Mucosa of stomach (tissue), 1 donor: ENCODE data around the gene RASGRP3.

Experiments
- H3K27me3 ChIP-seq: one replicate; pipeline ENCODE4 v1.7.0; 2013; ENCODE audit warnings: mild to moderate bottlenecking, low read length; ENCODE audit not compliant: control insufficient read depth, insufficient read depth
- H3K36me3 ChIP-seq: one replicate; pipeline ENCODE4 v1.7.0; 2013; ENCODE audit warnings: low read length; ENCODE audit not compliant: control insufficient read depth, insufficient read depth
- H3K4me1 ChIP-seq: one replicate; pipeline ENCODE4 v1.7.0; 2013; ENCODE audit warnings: mild to moderate bottlenecking, low read length; ENCODE audit not compliant: control insufficient read depth, insufficient read depth
- H3K4me3 ChIP-seq: one replicate; pipeline ENCODE4 v1.7.0; 2013; ENCODE audit warnings: low read length
- H3K9ac ChIP-seq: one replicate; pipeline ENCODE4 v1.7.0; 2013; ENCODE audit warnings: mild to moderate bottlenecking, low read length, moderate library complexity
- H3K9me3 ChIP-seq: one replicate; pipeline ENCODE4 v1.7.0; 2013; ENCODE audit warnings: mild to moderate bottlenecking, low read length, moderate library complexity; ENCODE audit not compliant: control insufficient read depth
- donor health status: Pancreatic carcinoma.

RASGRP3 gene

DNA sequence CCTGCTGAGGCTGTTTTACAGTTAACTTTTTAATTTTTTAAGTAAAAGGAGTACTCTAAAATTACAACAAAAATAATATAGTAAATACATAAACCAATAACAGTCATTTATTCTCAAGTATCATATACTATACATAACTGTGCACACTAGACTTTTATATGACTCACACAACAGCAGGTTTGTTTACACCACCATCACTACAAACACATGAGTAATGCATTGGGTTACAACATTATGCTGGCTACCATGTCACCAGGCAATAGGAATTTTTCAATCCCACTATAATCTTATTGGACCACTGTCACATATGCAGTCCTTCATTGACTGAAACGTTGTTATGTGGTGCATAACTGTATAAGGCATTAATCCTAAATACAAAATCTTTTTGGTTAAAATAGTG is 42.5 kb downstream of the RASGRP3 start:
- no peaks in the 10 kb centered on the region for H3K36me3 ChIP-seq
- H3K9me3 ChIP-seq = no peaks in the 10 kb centered on the region
- H3K4me3 ChIP-seq = no peak overlapping the region
- H3K4me1 ChIP-seq = no peaks in the 10 kb centered on the region
- no peaks in the 10 kb centered on the region for H3K27me3 ChIP-seq
- H3K9ac ChIP-seq = no peak overlapping the region

GRCh38 chr2:33521791-33522281 is 45.4 kb downstream of the RASGRP3 start:
- H3K4me1 ChIP-seq = no peaks in the 10 kb centered on the region
- H3K27me3 ChIP-seq = no peaks in the 10 kb centered on the region
- H3K9me3 ChIP-seq = no peaks in the 10 kb centered on the region
- H3K9ac ChIP-seq = no peak overlapping the region
- no peaks in the 10 kb centered on the region for H3K36me3 ChIP-seq
- no peak overlapping the region for H3K4me3 ChIP-seq

GRCh38 chr2:33522576-33522975 is 46.1 kb downstream of the RASGRP3 start:
- Histone ChIP-seq H3K9ac (no peak overlapping the region), H3K27me3 (no peaks in the 10 kb centered on the region), H3K9me3 (no peaks in the 10 kb centered on the region), H3K4me1 (no peaks in the 10 kb centered on the region), H3K36me3 (no peaks in the 10 kb centered on the region), H3K4me3 (no peak overlapping the region)

DNA sequence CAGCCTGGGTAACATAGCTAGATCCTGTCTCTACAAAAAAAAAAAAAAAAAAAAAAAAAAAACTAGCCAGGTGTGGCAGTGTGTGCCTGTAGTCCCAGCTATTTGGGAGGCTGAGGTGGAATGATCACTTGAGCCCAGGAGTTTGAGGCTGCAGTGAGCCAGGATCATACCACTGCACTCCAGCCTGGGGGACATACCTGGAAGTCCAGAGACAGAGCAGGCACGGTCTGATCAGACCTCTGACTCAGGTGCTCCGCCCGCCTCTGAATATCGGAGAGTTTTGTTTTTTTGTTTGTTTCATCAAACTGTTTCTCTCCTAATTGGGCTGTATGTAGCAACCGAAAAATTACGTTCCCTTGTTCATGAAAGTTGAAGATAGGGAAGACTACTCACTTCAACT is 49.2 kb downstream of the RASGRP3 start:
- no peak overlapping the region for H3K9ac ChIP-seq
- no peaks in the 10 kb centered on the region for H3K9me3 ChIP-seq
- no peaks in the 10 kb centered on the region for H3K4me1 ChIP-seq
- no peaks in the 10 kb centered on the region for H3K27me3 ChIP-seq
- H3K36me3 ChIP-seq = no peaks in the 10 kb centered on the region
- no peak overlapping the region for H3K4me3 ChIP-seq

- no peak overlapping the region for H3K4me3 ChIP-seq
- H3K36me3 ChIP-seq = no peaks in the 10 kb centered on the region
- H3K9ac ChIP-seq = no peak overlapping the region
- no peaks in the 10 kb centered on the region for H3K27me3 ChIP-seq
- no peaks in the 10 kb centered on the region for H3K9me3 ChIP-seq
- H3K4me1 ChIP-seq = no peaks in the 10 kb centered on the region
These were observed 49.7 kb downstream of the RASGRP3 start for GRCh38 chr2:33526132-33526531.

- Histone ChIP-seq H3K4me3 (no peak overlapping the region), H3K4me1 (no peaks in the 10 kb centered on the region), H3K9me3 (no peaks in the 10 kb centered on the region), H3K27me3 (no peaks in the 10 kb centered on the region), H3K36me3 (no peaks in the 10 kb centered on the region), H3K9ac (no peak overlapping the region)
These were observed 50.5 kb downstream of the RASGRP3 start for GRCh38 chr2:33526921-33527320.

DNA sequence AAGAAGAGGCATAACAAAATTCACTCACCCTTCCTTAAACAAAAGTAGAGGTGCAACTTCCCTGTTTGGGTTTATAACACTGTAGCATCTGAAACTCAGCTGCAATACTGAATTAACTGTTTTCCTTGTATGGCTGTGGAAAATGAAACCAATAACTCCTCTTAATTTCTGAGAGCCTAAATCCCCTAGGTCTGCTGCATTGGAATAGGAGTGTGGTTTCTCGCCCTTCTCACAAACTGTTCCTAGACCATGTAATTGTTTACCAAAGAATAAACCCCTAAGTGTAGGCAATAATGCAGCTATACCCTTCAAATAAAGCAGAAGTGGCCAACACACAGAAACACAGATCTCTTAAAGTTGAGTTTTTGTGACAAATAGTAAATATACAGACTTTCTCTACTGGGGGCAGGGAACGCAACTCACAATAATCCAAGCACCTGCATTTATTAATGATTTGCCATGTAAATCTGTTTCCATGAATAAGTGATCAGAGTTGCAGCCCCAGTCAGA is 52.0 kb downstream of the RASGRP3 start:
- Histone ChIP-seq H3K9me3 (no peaks in the 10 kb centered on the region), H3K4me3 (no peak overlapping the region), H3K36me3 (no peaks in the 10 kb centered on the region), H3K27me3 (no peaks in the 10 kb centered on the region), H3K4me1 (no peaks in the 10 kb centered on the region), H3K9ac (no peak overlapping the region)

DNA sequence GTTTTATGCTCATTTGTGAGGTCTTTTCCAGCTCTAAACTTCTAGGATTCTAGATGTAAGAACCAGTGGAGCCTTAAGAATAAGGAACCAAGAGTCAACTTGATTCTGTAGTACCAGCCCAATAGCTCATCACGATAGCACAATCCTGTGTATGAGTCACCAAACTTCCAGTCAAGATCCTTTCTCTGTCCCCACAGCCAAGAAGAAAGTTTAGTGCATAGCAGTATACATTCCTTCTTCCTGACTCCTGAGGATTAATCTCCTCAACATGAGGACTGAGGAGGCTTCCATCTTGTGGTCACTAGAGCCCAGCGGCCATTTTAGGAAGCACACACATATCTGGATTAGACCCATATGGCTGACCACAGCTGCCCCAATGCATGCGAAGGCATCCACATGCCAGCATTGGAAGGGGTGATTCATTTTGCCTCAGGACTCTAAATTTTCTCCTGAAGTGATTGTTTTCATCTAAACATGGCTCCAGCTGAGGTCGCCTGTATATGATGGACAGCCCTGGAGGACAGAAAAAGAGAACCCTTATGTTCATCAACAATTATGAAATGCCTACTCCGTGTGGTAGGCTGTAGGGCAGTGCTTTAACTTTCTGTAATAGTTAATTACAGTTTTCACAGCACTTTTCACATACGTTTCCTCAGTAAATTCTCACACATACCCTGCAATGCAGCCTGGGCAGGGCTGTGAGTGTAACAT is 53.5 kb downstream of the RASGRP3 start:
- H3K27me3 ChIP-seq = no peaks in the 10 kb centered on the region
- H3K4me3 ChIP-seq = no peak overlapping the region
- no peak overlapping the region for H3K9ac ChIP-seq
- no peaks in the 10 kb centered on the region for H3K4me1 ChIP-seq
- H3K9me3 ChIP-seq = no peaks in the 10 kb centered on the region
- no peaks in the 10 kb centered on the region for H3K36me3 ChIP-seq

DNA sequence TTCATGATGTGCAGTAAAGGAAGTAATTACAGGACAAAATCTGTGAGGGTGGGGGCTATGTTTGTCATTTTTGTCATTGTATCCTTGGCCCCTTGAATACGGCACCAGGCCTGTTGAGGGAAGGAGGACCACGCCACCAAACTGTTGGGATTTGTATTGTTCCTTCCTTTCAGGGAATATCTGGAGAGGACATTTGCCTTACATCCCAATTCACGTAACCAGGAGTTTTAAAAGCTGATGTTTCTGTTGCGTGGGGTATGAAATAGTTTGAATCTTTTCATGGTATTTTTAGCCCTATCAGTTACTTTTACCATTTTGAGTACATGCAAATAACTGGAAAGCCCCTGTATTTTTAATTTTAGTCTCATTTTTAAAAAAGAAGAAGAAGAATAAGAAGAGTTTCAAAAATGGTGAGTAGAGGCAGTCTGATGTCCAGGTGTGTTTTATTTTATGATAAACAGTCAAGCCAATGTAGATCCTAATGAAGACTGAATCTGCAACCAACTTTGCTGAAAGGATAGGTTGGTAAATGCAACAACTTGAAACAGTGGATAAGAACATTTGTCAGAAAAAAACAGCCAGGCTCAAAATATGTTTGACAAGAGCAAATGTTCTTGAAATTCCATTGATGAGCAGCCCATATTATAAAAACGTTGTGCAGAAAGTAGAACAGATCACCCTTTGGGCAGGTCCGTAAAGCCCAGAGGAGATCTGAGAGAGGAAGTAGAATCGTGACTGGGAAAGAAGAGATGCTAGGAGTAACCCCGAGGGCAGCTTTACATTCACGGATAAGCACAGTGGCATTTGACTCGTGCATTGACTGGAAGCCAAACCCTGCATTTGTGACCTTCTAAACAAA is 54.5 kb downstream of the RASGRP3 start:
- no peaks in the 10 kb centered on the region for H3K36me3 ChIP-seq
- no peaks in the 10 kb centered on the region for H3K27me3 ChIP-seq
- no peak overlapping the region for H3K9ac ChIP-seq

DNA sequence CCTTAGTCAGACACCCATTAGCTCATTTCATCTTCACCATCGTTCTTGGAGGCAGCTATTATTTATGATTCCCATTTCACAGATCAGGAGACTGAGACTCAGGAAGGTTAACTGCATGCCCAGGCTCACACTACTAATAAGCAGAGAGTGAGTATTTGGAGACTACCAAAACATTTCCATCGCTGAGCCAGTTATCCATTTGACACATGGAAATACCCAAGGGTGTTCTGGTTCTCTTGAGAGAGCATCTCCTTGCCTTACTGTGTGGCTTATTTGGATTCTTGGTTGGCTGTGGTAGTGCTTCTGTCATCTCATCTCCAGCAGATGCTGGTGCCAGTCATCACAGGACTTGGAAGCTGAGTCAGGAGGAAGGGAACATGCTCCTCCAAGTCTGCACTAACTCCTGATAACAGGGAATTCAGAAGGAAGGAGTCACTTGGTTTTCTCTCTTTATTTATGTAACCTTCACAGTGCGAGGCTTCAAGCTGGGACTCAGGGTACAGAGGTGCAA is 55.2 kb downstream of the RASGRP3 start:
- Histone ChIP-seq H3K36me3 (no peaks in the 10 kb centered on the region), H3K4me1 (no peaks in the 10 kb centered on the region), H3K27me3 (no peaks in the 10 kb centered on the region), H3K9me3 (no peaks in the 10 kb centered on the region), H3K9ac (no peak overlapping the region), H3K4me3 (no peak overlapping the region)

More for the DNA sequence above, 54.5 kb downstream of the RASGRP3 start:
- Histone ChIP-seq H3K4me1 (no peaks in the 10 kb centered on the region), H3K9me3 (no peaks in the 10 kb centered on the region), H3K4me3 (no peak overlapping the region)

- H3K36me3 ChIP-seq = no peaks in the 10 kb centered on the region
- H3K9ac ChIP-seq = no peak overlapping the region
- no peaks in the 10 kb centered on the region for H3K27me3 ChIP-seq
- no peaks in the 10 kb centered on the region for H3K9me3 ChIP-seq
- no peak overlapping the region for H3K4me3 ChIP-seq
- H3K4me1 ChIP-seq = no peaks in the 10 kb centered on the region
These were observed 55.7 kb downstream of the RASGRP3 start for GRCh38 chr2:33532146-33532545.

GRCh38 chr2:33532966-33533365 is 56.5 kb downstream of the RASGRP3 start:
- Histone ChIP-seq H3K36me3 (no peaks in the 10 kb centered on the region), H3K9me3 (no peaks in the 10 kb centered on the region), H3K9ac (no peak overlapping the region), H3K4me1 (no peaks in the 10 kb centered on the region), H3K27me3 (no peaks in the 10 kb centered on the region), H3K4me3 (no peak overlapping the region)
